GM19099 (cell line): ENCODE data around the gene PRKCSH.

Experiments
- POLR2A ChIP-seq: IDR thresholded peaks from 3 replicates; pipeline ENCODE4 v1.6.1; 2011; ENCODE audit warnings: low read depth; ENCODE audit not compliant: insufficient read length; ENCODE audit errors: extremely low read depth

Gene PRKCSH

DNA sequence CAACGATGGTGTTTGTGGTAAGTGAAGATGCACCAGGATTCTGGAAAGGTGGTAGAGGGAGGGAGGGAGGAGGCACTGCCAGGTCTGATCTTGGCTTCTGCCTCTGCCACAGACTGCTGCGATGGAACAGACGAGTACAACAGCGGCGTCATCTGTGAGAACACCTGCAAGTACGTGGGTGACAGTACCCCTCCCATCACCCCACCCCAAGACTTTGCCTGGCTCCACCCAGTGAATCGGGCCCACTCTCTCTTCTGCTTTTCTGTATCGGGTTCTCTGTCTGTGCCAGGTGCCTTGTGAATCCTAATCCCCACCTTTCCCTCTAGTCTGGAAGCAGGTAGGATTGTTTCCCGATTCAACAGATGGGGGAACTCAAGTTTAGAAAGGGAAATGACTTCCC lies 2.5 kb downstream of the PRKCSH start:
- TF ChIP-seq POLR2A = no peak

DNA sequence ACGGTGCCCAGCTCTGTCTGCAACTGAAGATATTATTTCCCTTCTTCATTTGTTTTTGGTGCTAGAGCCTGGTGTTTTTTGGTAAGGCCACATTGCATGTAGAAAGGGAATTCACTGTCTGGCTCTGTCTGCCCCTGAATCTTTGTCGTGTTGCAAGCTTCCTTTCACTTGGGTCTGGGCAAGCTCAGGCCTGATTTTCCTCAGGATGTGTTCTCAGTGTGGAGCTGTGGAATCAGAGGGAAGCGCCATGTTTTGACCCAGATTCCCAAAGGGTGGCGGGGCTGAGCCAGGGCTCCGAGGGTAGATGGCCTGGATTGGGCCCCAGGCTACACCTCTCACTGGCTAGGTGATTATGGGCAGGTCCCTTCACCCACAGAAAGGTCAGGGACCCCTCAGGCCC lies 8.6 kb downstream of the PRKCSH start:
- TF ChIP-seq POLR2A = no peak

DNA sequence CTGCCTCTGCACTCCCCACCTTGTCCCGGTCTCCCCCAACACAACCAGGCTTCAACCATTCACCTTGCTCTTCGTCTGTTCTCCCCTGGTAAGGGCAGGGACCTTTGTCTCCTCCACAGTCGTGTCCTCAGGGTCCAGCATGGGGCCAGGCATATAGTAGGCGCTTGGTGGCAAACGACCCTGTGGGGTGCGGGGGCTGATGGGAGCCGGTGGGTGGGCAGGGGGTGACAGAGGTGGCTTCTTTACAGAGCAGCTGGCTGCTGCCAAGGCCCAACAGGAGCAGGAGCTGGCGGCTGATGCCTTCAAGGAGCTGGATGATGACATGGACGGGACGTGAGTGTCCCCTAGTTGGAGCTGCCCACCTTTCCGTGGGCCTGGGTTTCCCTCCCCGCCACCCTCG lies 9.7 kb downstream of the PRKCSH start:
- no peak for TF ChIP-seq POLR2A

DNA sequence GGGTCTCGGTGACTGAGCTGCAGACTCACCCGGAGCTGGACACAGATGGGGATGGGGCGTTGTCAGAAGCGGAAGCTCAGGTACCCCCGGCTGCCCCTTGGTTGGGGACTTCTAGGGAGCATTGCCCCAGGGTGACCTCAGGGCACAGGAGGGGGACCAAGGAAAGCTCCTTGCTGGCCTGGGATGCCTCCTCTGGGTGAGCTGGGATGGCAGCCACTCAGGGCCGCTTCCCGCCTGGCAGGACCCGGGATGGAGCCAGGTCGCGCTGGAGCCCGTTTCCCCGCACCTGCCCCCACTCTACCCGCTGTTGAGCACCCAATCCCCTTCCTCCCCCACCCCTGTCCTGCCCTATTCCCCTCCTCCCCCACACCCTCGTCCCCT lies 10.8 kb downstream of the PRKCSH start:
- no peak for TF ChIP-seq POLR2A

DNA sequence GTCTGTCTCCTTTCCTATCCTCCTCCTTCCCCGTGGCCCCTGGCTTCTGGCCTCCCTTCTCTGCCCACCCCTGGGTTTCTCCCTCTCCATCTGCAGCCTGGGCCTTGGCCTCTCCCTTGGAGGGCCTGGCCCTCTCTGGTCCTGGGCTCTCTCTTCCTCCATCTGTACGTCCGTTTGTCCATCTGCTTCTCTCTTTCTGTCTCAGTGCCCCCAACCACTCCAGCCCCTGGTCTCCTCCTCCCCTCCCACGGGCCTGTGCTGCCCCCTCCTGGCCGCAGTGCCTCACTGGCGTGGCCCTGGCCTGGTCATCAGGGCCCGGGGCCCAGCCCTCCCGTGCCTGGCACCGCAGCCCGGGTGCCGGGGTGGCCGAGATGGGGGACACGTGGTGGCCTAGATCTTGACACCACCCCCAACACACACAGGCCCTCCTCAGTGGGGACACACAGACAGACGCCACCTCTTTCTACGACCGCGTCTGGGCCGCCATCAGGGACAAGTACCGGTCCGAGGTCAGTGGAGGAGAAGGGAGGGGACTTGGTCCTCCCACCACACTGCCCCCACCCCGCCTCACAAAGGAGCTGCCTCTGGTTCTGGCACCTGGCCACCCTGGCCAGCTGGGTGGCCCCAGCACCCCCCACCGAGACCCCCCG lies 11.3 kb downstream of the PRKCSH start:
- TF ChIP-seq POLR2A = no peak

DNA sequence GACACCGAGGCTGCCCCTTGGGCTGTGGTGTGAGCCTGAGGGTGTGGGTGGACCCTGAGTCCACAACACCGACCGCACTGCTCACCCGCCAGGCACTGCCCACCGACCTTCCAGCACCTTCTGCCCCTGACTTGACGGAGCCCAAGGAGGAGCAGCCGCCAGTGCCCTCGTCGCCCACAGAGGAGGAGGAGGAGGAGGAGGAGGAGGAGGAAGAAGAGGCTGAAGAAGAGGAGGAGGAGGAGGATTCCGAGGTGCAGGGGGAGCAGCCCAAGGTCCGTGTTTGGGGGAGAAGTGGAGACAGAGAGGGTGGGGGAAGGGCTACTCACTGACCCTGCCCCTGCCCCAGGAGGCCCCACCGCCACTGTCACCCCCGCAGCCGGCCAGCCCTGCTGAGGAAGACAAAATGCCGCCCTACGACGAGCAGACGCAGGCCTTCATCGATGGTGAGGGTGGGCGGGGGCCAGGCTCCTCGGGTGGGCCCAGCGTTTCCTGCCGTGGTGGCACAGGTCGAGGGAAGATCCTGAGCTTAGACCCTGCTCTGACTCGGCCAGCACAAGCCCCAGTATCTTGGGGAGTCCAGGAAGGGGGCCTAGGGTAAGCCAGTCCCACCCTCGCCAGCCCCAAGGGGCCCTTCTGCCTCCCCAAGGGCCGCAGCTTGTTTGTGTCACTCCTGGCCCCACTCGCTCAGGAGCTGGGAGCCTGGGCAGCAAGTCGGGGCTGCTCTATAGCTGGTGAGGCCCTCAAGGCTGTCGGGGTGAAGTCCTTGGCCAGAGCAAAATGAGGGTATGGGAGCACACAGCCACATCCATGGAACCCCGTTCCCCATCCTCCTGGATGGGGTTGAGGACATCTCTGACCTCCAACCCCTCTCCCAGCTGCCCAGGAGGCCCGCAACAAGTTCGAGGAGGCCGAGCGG lies 12.2 kb downstream of the PRKCSH start:
- no peak for TF ChIP-seq POLR2A

DNA sequence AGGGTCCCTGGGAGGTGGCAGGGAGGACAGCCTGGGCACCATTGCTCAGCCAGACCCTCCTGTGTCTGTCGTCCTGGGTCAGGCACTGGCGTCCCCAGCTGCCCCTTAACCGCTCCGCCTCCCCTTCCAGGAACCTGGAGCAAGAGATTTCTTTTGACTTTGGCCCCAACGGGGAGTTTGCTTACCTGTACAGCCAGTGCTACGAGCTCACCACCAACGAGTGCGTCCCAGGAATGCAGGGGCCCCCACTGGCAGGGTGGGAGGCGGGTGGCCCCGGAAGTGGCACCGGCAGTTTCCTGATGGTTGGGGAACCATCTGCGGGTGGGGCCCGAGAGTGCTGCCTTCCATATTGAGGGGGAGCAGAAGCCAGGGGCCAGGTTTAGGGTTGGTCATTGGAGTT lies 13.0 kb downstream of the PRKCSH start:
- TF ChIP-seq POLR2A = no peak

DNA sequence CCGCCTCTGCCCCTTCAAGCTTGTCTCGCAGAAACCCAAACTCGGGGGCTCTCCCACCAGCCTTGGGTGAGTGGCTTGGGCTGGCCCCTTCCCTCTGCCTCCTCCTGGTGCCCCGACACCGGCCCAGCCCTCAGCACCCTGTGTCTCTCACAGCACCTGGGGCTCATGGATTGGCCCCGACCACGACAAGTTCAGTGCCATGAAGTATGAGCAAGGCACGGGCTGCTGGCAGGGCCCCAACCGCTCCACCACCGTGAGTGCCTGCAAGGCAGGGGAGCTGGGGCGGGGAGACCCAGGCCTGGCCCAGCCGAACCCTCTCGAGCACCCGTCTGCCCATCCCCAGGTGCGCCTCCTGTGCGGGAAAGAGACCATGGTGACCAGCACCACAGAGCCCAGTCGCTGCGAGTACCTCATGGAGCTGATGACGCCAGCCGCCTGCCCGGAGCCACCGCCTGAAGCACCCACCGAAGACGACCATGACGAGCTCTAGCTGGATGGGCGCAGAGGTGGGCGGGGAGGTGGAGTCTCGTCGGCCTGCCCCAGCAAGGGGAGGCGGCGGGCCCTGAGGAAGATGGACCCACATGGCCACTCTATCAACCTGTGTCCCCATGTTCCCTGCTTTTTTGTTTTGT lies 13.6 kb downstream of the PRKCSH start:
- no peak for TF ChIP-seq POLR2A

DNA sequence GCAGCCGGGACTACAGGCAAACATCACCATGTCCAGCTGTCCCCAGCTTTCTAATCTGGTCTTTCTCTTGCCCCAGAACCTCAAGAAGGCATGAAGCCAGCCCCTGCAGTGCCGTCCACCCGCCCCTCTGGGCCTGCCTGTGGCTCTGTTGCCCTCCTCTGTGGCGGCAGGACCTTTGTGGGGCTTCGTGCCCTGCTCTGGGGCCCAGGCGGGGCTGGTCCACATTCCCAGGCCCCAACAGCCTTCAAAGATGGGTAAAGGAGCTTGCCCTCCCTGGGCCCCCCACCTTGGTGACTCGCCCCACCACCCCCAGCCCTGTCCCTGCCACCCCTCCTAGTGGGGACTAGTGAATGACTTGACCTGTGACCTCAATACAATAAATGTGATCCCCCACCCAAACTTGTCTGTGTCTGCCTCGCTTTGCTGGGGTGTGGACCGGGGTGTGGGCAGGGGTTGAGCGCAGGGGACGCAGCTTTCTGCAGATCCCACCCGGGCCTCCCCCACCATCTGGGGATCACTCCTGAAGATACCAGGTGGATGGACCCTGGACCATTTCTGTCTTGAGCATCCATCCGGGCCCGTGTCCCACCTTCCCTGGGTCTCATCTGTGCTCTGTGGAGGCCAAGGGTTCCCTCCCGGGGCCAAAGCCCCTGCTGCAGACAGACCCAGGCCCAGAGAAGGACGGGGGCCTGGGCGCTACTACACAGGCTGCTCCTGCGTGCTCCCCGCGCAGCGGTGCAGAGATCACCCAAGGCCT lies 15.3 kb downstream of the PRKCSH start:
- no peak for TF ChIP-seq POLR2A

DNA sequence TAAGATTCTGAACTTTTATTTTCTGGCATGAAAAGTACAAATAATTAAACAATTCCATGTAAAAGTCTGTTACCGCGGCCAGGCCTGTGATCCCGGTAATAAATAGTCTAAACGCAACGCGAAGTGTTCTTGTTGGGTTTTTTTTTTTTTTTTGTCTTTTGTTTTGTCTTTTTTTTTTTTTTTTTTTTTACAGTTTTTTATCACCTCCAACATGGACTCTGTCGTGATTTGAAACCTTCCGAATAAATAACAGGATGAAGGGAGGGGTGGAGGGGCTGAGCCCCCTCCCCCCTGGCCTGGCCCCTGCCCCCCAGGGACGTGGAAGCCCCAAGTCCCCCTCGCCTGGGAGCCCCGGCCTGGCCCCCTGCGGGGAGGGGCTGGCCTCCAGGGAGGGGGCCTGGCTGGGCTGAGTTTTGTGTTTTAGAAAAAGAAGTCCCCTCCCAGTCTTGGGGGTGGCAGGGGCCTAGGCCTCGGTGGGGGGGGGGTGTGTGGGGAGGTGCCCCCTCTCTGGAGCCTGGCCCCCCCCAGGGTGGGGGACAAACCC lies 16.0 kb downstream of the PRKCSH start:
- TF ChIP-seq POLR2A = no peak

DNA sequence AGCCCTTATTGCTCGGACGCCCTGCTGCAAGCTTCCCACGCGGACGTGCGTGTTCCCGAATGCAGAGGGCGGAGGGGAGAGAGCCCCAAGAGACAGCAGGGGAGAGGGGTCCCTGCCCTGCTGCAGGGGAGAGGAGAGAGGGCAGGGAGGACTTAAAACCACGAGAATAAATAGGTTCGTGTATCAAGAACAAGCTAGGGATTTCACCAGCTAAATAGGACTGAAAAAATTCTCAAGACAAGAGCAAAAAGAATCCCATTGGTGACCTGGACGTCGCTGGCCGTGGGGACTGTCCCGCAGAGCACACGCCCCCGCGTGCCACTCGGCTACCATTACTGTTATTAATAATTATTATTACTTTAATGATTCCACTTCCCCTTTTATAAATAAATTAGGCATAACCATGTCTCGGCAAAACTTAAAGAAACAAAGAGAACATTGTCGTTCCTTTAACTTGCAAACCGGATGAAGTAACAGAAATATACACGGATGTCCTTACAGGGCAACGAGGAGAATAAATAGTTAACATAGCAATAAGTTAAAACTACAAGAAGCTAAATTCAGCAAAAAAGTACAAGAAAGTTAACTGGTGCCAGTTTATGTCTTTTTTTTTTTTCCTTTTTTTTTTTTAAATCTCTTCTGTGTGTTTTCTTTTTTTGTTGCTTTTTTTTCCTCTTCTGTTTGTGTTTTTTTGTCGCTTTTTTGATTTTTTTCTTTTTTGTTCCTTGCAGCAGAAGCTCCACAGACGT lies 16.6 kb downstream of the PRKCSH start:
- no peak for TF ChIP-seq POLR2A

DNA sequence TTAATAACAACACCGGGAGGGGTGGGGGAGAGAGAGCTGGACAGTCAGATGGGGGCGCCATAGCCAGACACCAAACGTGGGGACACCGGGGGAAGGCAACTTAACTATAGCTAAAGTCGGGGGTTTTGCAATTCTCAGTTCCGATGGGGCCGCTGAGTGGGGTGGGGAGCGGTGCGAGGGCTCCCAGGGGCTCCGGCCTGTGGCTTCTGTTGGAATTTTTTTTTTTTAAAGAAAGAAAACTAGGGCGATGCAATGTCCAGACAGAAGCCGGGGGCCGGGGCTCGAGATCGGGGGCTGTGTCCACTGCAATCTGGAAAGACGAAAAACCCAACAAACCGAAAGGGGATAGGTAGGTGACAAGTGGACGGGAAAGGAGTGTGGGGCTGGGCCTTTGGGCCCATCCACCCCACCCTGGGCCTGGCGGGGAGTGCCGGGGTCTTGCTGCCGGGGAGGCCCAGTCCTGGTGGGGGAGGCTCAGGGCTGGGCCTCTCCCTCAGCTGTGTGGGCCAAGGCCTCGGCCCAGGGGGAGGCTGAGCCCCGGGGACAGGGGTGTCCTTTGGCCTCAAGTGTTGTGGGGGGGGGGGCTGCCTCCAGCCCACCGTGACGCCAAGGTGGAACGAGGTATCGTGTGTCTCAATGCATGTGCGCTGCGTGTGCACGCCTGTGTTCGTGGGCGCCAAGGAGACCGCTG lies 17.3 kb downstream of the PRKCSH start:
- TF ChIP-seq POLR2A = no peak

DNA sequence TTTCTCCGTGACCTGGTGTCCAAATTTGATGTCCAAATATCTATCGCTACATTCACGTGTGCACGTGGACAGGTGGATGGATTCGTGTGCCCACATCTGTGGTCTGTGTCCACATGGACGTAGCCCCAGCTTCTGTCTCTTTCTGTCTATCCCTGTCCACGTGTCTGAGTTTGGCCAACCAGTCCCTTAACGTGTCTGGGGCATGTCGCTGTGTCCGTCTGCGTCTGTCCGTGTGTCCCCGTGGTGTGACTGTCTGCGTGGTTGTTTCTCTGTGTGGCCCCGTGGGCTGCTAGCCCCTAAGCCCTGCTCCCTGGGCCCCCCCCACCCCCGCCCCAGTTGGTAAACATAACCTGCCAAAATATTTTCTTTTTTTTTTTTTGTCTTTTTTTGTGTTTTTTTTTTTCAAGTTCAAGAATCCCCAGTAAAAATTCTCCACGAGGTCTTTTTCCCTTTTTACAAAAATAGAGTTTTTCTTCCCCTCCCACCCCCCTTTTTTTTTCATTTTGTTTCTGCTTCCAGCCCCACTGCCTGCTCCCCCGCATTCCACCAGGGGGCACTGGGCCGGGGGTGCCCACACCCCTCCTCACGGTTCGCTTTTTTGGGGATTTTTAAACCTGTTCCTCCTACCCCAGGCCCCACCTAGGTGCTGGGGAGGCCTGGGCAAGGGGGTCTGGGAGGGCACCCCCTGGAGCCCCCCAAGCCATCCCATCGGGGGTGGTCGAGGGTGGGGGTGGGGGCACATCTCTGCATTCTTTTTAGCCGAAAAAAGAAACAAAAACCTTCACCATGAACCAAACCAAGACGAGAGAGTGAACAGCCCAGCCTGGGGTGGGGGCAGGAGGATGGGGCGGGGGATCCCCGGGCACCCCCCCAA lies 18.3 kb downstream of the PRKCSH start:
- no peak for TF ChIP-seq POLR2A
